GM06990 (cell line): ENCODE results near the gene RASAL1.

Experiments used
- DNase-seq: peaks from one replicate; pipeline ENCODE4 v3.0.0-alpha.2; 2011; ENCODE audit not compliant: insufficient read length; ENCODE audit errors: extremely low read depth
- H3K27me3 ChIP-seq: replicated peaks from 2 replicates; pipeline ENCODE4 v1.6.0; 2011; ENCODE audit warnings: low read length; ENCODE audit not compliant: control insufficient read depth, insufficient read depth
- H3K36me3 ChIP-seq: 2 replicates; pipeline ENCODE4 v1.5.1; 2011; ENCODE audit warnings: low read length; ENCODE audit not compliant: control insufficient read depth, insufficient read depth
- H3K4me3 ChIP-seq: replicated peaks from 2 replicates; pipeline ENCODE4 v1.5.1; 2011; ENCODE audit warnings: low read depth, mild to moderate bottlenecking, control low read depth, low read length
- CTCF ChIP-seq: IDR thresholded peaks from 2 replicates; pipeline ENCODE4 v1.5.1; 2011; ENCODE audit warnings: low read length, control low read depth, mild to moderate bottlenecking, inconsistent platforms; ENCODE audit not compliant: insufficient read depth, poor library complexity, severe bottlenecking

RASAL1 gene

GRCh38 chr12:113069149-113069548, 66.4 kb downstream of the RASAL1 start:
- no peaks in the 10 kb centered on the region for H3K36me3 ChIP-seq
- H3K27me3 ChIP-seq, result no peaks in the 10 kb centered on the region
- no peak overlapping the region for H3K4me3 ChIP-seq
- DNase-seq, result no peak
- no peak for TF ChIP-seq CTCF

- TF ChIP-seq CTCF, result no peak
- DNase-seq, result no peak
- Histone ChIP-seq H3K36me3 (no peaks in the 10 kb centered on the region), H3K27me3 (no peaks in the 10 kb centered on the region), H3K4me3 (no peak overlapping the region)
Measured at GRCh38 chr12:113067987-113068935, 67.3 kb downstream of the RASAL1 start.

GRCh38 chr12:113066813-113067400, 68.7 kb downstream of the RASAL1 start:
- Histone ChIP-seq H3K4me3 (no peak overlapping the region), H3K27me3 (no peaks in the 10 kb centered on the region), H3K36me3 (no peaks in the 10 kb centered on the region)
- TF ChIP-seq CTCF, result no peak
- DNase-seq, result no peak

- Histone ChIP-seq H3K36me3 (no peaks in the 10 kb centered on the region), H3K4me3 (no peak overlapping the region), H3K27me3 (no peaks in the 10 kb centered on the region)
- TF ChIP-seq CTCF, result no peak
- no peak for DNase-seq
Measured at GRCh38 chr12:113065126-113066007, 70.2 kb downstream of the RASAL1 start.

- Histone ChIP-seq H3K36me3 (no peaks in the 10 kb centered on the region), H3K27me3 (no peaks in the 10 kb centered on the region), H3K4me3 (no peak overlapping the region)
- DNase-seq, result no peak
- TF ChIP-seq CTCF, result no peak
Measured at GRCh38 chr12:113064395-113065125, 71.0 kb downstream of the RASAL1 start.
